ENCODE data around the gene CCDC117.
"Not testable (repeated sequence)": the region's sequence is repeated elsewhere in the genome, so short reads cannot be mapped to it uniquely, and the experiment has no call there.

DNA sequence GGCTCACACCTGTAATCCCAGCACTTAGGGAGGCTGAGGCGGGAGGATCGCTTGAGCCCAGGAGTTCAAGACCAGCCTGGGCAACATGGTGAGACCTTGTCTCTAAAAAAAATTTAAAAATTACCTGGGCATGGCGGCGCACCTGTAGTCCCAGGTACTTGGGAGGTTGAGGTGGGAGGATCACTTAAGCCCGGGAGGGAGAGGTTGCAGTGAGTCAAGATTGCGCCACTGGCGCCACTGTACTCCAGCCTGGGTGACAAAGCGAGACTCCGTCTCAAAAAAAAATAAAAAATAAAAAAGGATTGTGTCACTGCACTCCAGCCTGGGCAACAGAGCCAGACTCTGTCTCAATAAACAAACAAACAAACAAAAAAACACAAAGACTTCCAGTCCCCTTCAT, 52.0 kb downstream of the CCDC117 start:
- not testable (repeated sequence) for TF ChIP-seq CTCF (conservative IDR thresholded peaks at IDR 0.05; ENCODE audit: low read depth, low read length); EZH2 (IDR thresholded peaks at IDR 0.05; ENCODE audit: borderline replicate concordance, low read depth, low read length, poor library complexity, severe bottlenecking)
